ENCODE measurements around the gene PITPNC1. TPM values are rescaled to one million over a fixed set of nuclear protein-coding genes. Genes with fewer than 3 reads are reported as not detected.
A peak's percentile ranks its signal among the peaks of the same experiment; 100 is the strongest.

The PITPNC1 gene
- total RNA-seq, 1 experiment from 2014 or later, result 37.5 TPM

- Histone ChIP-seq H2BK20ac (ENCODE audit: low read depth, low read length, poor library complexity, severe bottlenecking) (no peak overlapping the region), H2BK5ac (ENCODE audit: insufficient read length, low read length) (no peak overlapping the region), H2AK5ac (ENCODE audit: insufficient read length, low read length) (no peak overlapping the region), H3K23me2 (ENCODE audit: insufficient read length, low read depth, low read length, poor library complexity, severe bottlenecking) (no peaks in the 10 kb centered on the region), H2BK120ac (ENCODE audit: low read depth, low read length, poor library complexity, severe bottlenecking) (no peak overlapping the region), H4K5ac (ENCODE audit: insufficient read length, low read depth, low read length) (no peak overlapping the region), H3K9me3 (ENCODE audit: control insufficient read depth, low read depth, low read length) (no peaks in the 10 kb centered on the region), H2BK15ac (ENCODE audit: low read depth, low read length) (no peak overlapping the region), H3K9ac (ENCODE audit: extremely low read depth, insufficient read length, low read length) (no peak overlapping the region), H3K14ac (ENCODE audit: insufficient read depth, low read length) (no peak overlapping the region), H2AFZ (ENCODE audit: low read length) (no peak overlapping the region), H3K79me2 (ENCODE audit: insufficient read depth, low read length) (peaks cover 4% of the 10 kb centered on the region; the same call in 1 of the 2 replicates), H3T11ph (ENCODE audit: low read length) (no peak overlapping the region), H3K4ac (ENCODE audit: low read depth, low read length) (no peak overlapping the region), H3K56ac (ENCODE audit: insufficient read length, low read depth, low read length) (no peak overlapping the region), H2BK12ac (ENCODE audit: insufficient read length, low read depth, low read length) (no peak overlapping the region), H3K27me3 (ENCODE audit: insufficient read depth, low read length) (no peaks in the 10 kb centered on the region), H3K27ac (ENCODE audit: insufficient read length, low read depth, low read length) (no peak overlapping the region), H3K79me1 (ENCODE audit: insufficient read depth, low read depth, low read length, poor library complexity, severe bottlenecking) (peaks cover 6% of the 10 kb centered on the region), H4K8ac (replicated peaks; ENCODE audit: insufficient read length, low read depth, low read length) (no peak overlapping the region), H3K4me2 (ENCODE audit: insufficient read depth, insufficient read length, low read length) (no peak overlapping the region), H4K91ac (ENCODE audit: insufficient read length, low read depth, low read length) (no peak overlapping the region), H3K23ac (ENCODE audit: insufficient read length, low read depth, low read length) (no peak overlapping the region), H3K4me1 (ENCODE audit: insufficient read depth, low read length) (peaks cover 5% of the 10 kb centered on the region; the same call in 1 of the 2 replicates), H4K20me1 (ENCODE audit: control insufficient read depth, insufficient read depth, insufficient read length) (no peaks in the 10 kb centered on the region), H3K18ac (ENCODE audit: insufficient read length, low read depth, low read length) (no peak overlapping the region)
- no peaks in the 10 kb centered on the region; the same call in 1 of the 2 replicates for H3K27me3 Mint-ChIP-seq (ENCODE audit: low read depth)
- peaks cover 39 to 50% of the 10 kb centered on the region in 2 experiments for H3K4me1 Mint-ChIP-seq
- H3K4me3 Mint-ChIP-seq, result no peak overlapping the region
- no CpG with 5 or more reads among the region's 23 CpGs for WGBS (ENCODE audit: extremely low coverage, insufficient read length, low lambda C conversion rate)
- H3K36me3 Mint-ChIP-seq (ENCODE audit: insufficient read depth in 1 of 3, low read depth in 3 of 3), result peaks cover 7 to 12% (median 10%) of the 10 kb centered on the region in 3 experiments; a peak in 6 of 7 replicates
- peak overlapping the region in 2 of 3 experiments; percentile 19 to 48; a peak in 4 of 7 replicates for H3K27ac Mint-ChIP-seq
- H3K9me3 Mint-ChIP-seq, result peaks cover 6 to 10% of the 10 kb centered on the region in 2 experiments
- DNase-seq, result peak; percentile 85
- TF ChIP-seq CTCF (conservative IDR thresholded peaks at IDR 0.05), result peak; percentile 86
Observed at GRCh38 chr17:67475161-67475937, 98.3 kb downstream of the PITPNC1 start.

Measured in H9 (cell line).